Panc1 (cell line): Measurements from ENCODE around the gene TP53I3. TPM values are rescaled to one million over a fixed set of nuclear protein-coding genes. Genes with fewer than 3 reads are reported as not detected.

Experiments
- ATAC-seq: fragments of 200-7000 bp; cut with Tn5 transposase; 2 replicates; pipeline ENCODE4 v1.9.1; 2020; ENCODE audit warnings: mild to moderate bottlenecking, moderate library complexity
- BruUV-seq: library from RNA; stranded (reverse); fragments of 400-500 nt; replicated peaks from 2 replicates; lab custom pipeline; 2021; lab: Mats Ljungman, UMichigan
- CTCF ChIA-PET: fragments of 300-600 bp; sonication (Branson Sonifier 250); formaldehyde crosslinking; loops from one replicate; lab custom pipeline; 2022; ENCODE audit warnings: antibody characterized with exemption; lab: Charles Lee
- POLR2A ChIA-PET: fragments of 300-600 bp; sonication (Branson Sonifier 250); formaldehyde crosslinking; loops from one replicate; lab custom pipeline; 2022; ENCODE audit warnings: antibody characterized with exemption; lab: Charles Lee
- DNase-seq: peaks from one replicate; pipeline ENCODE4 v3.0.0-alpha.2; 2010; ENCODE audit warnings: low read depth, low spot score
- H3K27ac ChIP-seq: 2 replicates; pipeline ENCODE4 v1.5.1; 2011; ENCODE audit warnings: mild to moderate bottlenecking, low read length, inconsistent platforms
- H3K27me3 ChIP-seq: fragments of 200-500 bp; sonication (Bioruptor generic); 2 replicates; pipeline ENCODE4 v1.6.0; 2014; ENCODE audit warnings: low read length, inconsistent platforms; ENCODE audit not compliant: control insufficient read depth, insufficient read depth
- H3K36me3 ChIP-seq: fragments of 200-500 bp; sonication (Bioruptor generic); 2 replicates; pipeline ENCODE4 v1.5.1; 2014; ENCODE audit warnings: inconsistent platforms, mild to moderate bottlenecking, low read length, moderate library complexity; ENCODE audit not compliant: control insufficient read depth, insufficient read depth
- H3K4me1 ChIP-seq: 2 replicates; pipeline ENCODE4 v1.5.1; 2011; ENCODE audit warnings: inconsistent platforms, mild to moderate bottlenecking, low read length, moderate library complexity; ENCODE audit not compliant: control insufficient read depth, insufficient read depth
- H3K4me3 ChIP-seq, 2 experiments: 2 replicates each; pipeline ENCODE4 v1.5.1; 2011 to 2012; ENCODE audit warnings: low read depth in 2 of 2, low read length in 2 of 2, mild to moderate bottlenecking in 2 of 2, inconsistent platforms in 1 of 2, moderate library complexity in 1 of 2
- H3K9me3 ChIP-seq: fragments of 200-500 bp; sonication (Bioruptor generic); 2 replicates; pipeline ENCODE4 v1.5.1; 2014; ENCODE audit warnings: low read depth, mild to moderate bottlenecking, inconsistent platforms, low read length, moderate library complexity; ENCODE audit not compliant: control insufficient read depth, insufficient read depth
- POLR2AphosphoS5 ChIP-seq: IDR thresholded peaks from 2 replicates; pipeline ENCODE4 v1.6.1; 2012; ENCODE audit warnings: mild to moderate bottlenecking, low read depth, low read length, moderate library complexity
- SIN3A ChIP-seq: IDR thresholded peaks from 2 replicates; pipeline ENCODE4 v1.6.1; 2012; ENCODE audit warnings: low read depth, mild to moderate bottlenecking, low read length, moderate library complexity, borderline replicate concordance; ENCODE audit not compliant: insufficient read depth
- TCF7L2 ChIP-seq: IDR thresholded peaks from 2 replicates; pipeline ENCODE4 v1.6.1; 2011; ENCODE audit warnings: mild to moderate bottlenecking, low read depth, low read length, inconsistent platforms
- in situ Hi-C: cut with HindIII; loops from 2 replicates; pipeline ENCODE4 v1.10.0; 2016; ENCODE audit warnings: low sequenced_read_pairs, low pct_unique_long_range_greater_than_20kb
- intact Hi-C: fragments of 100-400 bp; cut with micrococcal nuclease; formaldehyde crosslinking; loops from one replicate; pipeline ENCODE4 v1.10.0; 2022; ENCODE audit not compliant: unreplicated experiment
- total RNA-seq: library from RNA; stranded (reverse); gene quantifications from one replicate; pipeline ENCODE4 v1.2.1, GENCODE V29; 2021; ENCODE audit not compliant: unreplicated experiment
- TF ChIP-seq, protein P1 (sequence below), 2 experiments: IDR thresholded peaks; 2 replicates each; pipeline ENCODE4 v1.6.1; 2011 to 2012; ENCODE audit warnings: low read depth in 2 of 2, control low read depth in 1 of 2, low read length in 1 of 2, mild to moderate bottlenecking in 1 of 2, moderate library complexity in 1 of 2; ENCODE audit not compliant: insufficient read depth in 1 of 2
- TF ChIP-seq, protein P2 (sequence below): fragments of 450-650 bp; IDR thresholded peaks from 2 replicates; pipeline ENCODE4 v1.5.1; 2017; ENCODE audit warnings: mild to moderate bottlenecking

TP53I3 gene
- total RNA-seq, 1 experiment from 2014 or later = 51.3 TPM

DNA sequence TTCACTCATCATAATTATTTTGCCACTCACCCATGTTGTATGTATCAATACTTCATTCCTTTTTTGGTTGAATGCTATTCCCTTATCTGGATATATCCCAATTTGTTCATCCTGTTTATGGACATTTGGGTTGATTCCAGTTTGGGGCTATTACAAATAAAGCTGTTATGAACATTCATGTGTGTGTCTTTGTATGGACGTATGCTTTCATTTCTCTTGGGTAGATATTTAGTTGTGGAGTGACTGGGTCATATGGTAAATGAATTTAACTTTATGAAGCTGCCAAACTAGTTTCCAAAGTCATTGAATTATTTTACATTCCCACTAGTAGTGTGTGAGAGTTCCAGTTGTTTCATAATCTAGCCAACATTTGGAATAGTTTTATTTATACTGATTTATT, 41.3 kb upstream of the TP53I3 start:
- no peak for TF ChIP-seq TCF7L2
- TF ChIP-seq, protein P1, sequence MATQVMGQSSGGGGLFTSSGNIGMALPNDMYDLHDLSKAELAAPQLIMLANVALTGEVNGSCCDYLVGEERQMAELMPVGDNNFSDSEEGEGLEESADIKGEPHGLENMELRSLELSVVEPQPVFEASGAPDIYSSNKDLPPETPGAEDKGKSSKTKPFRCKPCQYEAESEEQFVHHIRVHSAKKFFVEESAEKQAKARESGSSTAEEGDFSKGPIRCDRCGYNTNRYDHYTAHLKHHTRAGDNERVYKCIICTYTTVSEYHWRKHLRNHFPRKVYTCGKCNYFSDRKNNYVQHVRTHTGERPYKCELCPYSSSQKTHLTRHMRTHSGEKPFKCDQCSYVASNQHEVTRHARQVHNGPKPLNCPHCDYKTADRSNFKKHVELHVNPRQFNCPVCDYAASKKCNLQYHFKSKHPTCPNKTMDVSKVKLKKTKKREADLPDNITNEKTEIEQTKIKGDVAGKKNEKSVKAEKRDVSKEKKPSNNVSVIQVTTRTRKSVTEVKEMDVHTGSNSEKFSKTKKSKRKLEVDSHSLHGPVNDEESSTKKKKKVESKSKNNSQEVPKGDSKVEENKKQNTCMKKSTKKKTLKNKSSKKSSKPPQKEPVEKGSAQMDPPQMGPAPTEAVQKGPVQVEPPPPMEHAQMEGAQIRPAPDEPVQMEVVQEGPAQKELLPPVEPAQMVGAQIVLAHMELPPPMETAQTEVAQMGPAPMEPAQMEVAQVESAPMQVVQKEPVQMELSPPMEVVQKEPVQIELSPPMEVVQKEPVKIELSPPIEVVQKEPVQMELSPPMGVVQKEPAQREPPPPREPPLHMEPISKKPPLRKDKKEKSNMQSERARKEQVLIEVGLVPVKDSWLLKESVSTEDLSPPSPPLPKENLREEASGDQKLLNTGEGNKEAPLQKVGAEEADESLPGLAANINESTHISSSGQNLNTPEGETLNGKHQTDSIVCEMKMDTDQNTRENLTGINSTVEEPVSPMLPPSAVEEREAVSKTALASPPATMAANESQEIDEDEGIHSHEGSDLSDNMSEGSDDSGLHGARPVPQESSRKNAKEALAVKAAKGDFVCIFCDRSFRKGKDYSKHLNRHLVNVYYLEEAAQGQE (IDR thresholded peaks at IDR 0.05; ENCODE audit: insufficient read depth in 1 of 2, low read depth in 2 of 2, low read length in 1 of 2) = no peak
- TF ChIP-seq, protein P2, sequence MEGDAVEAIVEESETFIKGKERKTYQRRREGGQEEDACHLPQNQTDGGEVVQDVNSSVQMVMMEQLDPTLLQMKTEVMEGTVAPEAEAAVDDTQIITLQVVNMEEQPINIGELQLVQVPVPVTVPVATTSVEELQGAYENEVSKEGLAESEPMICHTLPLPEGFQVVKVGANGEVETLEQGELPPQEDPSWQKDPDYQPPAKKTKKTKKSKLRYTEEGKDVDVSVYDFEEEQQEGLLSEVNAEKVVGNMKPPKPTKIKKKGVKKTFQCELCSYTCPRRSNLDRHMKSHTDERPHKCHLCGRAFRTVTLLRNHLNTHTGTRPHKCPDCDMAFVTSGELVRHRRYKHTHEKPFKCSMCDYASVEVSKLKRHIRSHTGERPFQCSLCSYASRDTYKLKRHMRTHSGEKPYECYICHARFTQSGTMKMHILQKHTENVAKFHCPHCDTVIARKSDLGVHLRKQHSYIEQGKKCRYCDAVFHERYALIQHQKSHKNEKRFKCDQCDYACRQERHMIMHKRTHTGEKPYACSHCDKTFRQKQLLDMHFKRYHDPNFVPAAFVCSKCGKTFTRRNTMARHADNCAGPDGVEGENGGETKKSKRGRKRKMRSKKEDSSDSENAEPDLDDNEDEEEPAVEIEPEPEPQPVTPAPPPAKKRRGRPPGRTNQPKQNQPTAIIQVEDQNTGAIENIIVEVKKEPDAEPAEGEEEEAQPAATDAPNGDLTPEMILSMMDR = no peak
- no peak for TF ChIP-seq SIN3A
- no peak for TF ChIP-seq POLR2AphosphoS5
- POLR2A ChIA-PET = no interaction called here
- intact Hi-C loops (no loop called here), in situ Hi-C loops (no loop called here)
- BruUV-seq = no TSS peak
- DNase-seq (no peak), ATAC-seq (no peak)
- H3K4me1 ChIP-seq = peaks cover 12% of the 10 kb centered on the region
- no peaks in the 10 kb centered on the region for H3K9me3 ChIP-seq
- CTCF ChIA-PET = no interaction called here
- no peaks in the 10 kb centered on the region for H3K36me3 ChIP-seq
- H3K27ac ChIP-seq = no peak overlapping the region
- no peak overlapping the region for H3K4me3 ChIP-seq
- no peaks in the 10 kb centered on the region for H3K27me3 ChIP-seq

DNA sequence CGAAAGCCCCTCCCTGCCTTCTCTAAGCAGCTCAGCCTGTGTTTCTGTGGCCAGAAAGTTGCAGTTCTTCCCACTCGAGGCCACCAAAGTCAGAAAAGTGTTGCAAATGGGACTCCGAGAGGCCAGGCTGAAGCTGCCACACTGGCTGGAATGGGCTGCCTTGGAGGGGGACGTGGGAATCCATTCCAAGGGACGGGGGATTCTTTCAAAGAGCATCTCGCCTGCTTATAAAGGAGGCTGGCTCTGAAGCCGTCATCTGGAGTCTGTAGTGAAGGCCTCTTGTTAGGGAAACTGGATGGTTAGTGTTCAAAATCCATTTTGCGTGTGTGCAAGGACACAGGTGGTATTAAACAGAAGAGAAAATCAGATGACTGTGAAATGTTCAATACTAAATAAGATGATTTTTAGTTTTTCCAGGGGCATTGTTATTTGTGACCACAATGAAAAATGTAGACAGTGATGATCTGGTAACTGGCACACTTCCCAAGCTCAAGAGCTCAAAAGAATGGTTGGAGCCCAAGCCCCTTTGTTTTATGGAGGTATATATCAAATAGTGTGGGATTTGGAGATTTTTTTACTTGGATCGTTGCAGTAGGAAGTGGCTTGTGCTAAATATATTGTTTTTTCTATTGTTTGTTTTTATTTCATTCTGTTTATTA, 39.4 kb upstream of the TP53I3 start:
- Histone ChIP-seq H3K9me3 (no peaks in the 10 kb centered on the region), H3K36me3 (no peaks in the 10 kb centered on the region), H3K27ac (peak overlapping the region; percentile 95), H3K27me3 (no peaks in the 10 kb centered on the region), H3K4me3 (peak overlapping the region; percentile 82 to 95), H3K4me1 (peaks cover 12% of the 10 kb centered on the region)
- intact Hi-C loops (no loop called here), in situ Hi-C loops (no loop called here)
- no peak for TF ChIP-seq POLR2AphosphoS5
- TF ChIP-seq SIN3A = no peak
- TF ChIP-seq, protein P1 (IDR thresholded peaks at IDR 0.05; ENCODE audit: insufficient read depth in 1 of 2, low read depth in 2 of 2, low read length in 1 of 2) = no peak
- TF ChIP-seq TCF7L2 = no peak
- TF ChIP-seq, protein P2 = no peak
- BruUV-seq = no TSS peak
- DNase-seq (no peak), ATAC-seq (peak; percentile 24)
- CTCF ChIA-PET = no interaction called here
- POLR2A ChIA-PET = interaction anchor here (0.6 kb wide), 2 partner anchors 15 to 673 kb away, joined by 3 to 9 read pairs; no protein-coding TSS in a partner anchor
